ENCODE measurements around the gene RUSC1.
A peak's percentile ranks its signal among the peaks of the same experiment; 100 is the strongest.
"Not testable (repeated sequence)": the region's sequence is repeated elsewhere in the genome, so short reads cannot be mapped to it uniquely, and the experiment has no call there.

RUSC1 gene

DNA sequence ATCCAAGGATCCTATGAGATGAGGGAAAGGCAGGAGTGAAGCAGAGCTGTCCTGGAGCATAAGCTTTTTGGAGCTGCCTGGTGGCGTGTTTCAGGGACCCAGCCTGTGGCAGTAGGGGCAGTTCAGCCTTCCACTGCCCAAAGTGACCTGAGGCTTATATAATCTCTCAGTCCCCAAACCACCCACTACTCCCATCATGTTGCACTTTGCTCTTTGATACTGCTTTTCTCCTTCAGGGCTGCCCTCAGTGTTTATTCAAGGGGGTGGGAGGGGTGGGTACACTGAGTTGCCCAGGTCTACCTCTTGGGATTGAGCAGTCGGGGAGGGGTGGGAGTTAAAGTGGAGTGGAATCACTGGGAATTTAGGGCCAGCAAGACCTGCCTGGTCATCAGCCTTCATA lies 34.1 kb upstream of the RUSC1 start:
- Histone ChIP-seq H3K18ac (ENCODE audit: low read length) (no peak overlapping the region), H2AK5ac (ENCODE audit: low read length) (no peak overlapping the region), H3K14ac (ENCODE audit: low read length) (no peak overlapping the region), H3K4ac (ENCODE audit: low read depth, low read length) (no peak overlapping the region), H3K27me3 (ENCODE audit: insufficient read depth, low read length) (no peaks in the 10 kb centered on the region), H3K36me3 (ENCODE audit: control insufficient read depth in 1 of 2, insufficient read depth in 2 of 2, low read length in 2 of 2) (peaks cover 2% of the 10 kb centered on the region in 2 experiments), H3K27ac (ENCODE audit: low read depth, low read length) (no peak overlapping the region), H4K12ac (ENCODE audit: low read depth, low read length) (no peak overlapping the region), H3K79me2 (ENCODE audit: control insufficient read depth, insufficient read depth, low read length, poor library complexity) (no peaks in the 10 kb centered on the region), H4K8ac (ENCODE audit: low read depth, low read length) (no peak overlapping the region), H3K4me2 (ENCODE audit: low read length) (no peak overlapping the region), H3K9ac (ENCODE audit: low read length) (no peak overlapping the region), H4K91ac (ENCODE audit: low read depth, low read length) (no peak overlapping the region), H3K9me3 (ENCODE audit: insufficient read depth, low read depth, low read length) (no peaks in the 10 kb centered on the region), H2BK12ac (ENCODE audit: low read length) (no peak overlapping the region), H3K79me1 (ENCODE audit: low read length) (no peaks in the 10 kb centered on the region), H3K4me1 (ENCODE audit: control insufficient read depth in 1 of 2, insufficient read depth in 2 of 2, low read length in 2 of 2) (no peaks in the 10 kb centered on the region), H3K4me3 (ENCODE audit: low read depth, low read length) (no peak overlapping the region), H3K23ac (ENCODE audit: low read length) (no peak overlapping the region), H2AFZ (ENCODE audit: insufficient read depth, low read length, poor library complexity) (no peak overlapping the region), H2BK120ac (ENCODE audit: insufficient read depth, low read length, poor library complexity) (no peak overlapping the region), H2BK5ac (ENCODE audit: low read depth, low read length, poor library complexity) (no peak overlapping the region)
- no CpG with 5 or more reads among the region's 2 CpGs for WGBS (ENCODE audit: extremely low coverage, insufficient coverage, insufficient read length)
- DNase-seq, result no peak

DNA sequence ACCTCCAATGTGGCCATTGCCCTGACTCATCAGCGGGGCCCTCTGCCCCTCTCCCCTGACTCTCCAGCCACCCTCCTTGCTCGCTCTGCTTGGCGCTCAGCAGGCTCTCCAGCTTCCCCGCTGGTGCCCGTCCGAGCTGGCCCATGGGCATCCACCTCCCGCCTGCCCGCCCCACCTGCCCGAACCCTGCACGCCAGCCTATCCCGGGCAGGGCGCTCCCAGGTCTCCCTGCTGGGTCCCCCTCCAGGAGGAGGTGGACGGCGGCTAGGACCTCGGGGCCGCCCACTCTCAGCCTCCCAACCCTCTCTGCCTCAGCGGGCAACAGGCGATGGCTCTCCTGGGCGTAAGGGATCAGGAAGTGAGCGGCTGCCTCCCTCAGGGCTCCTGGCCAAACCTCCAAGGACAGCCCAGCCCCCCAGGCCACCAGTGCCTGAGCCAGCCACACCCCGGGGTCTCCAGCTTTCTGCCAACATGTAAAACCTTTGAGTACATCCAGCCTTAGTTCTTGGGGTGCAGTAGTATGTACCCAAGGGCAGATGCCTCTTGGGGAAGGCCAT lies 32.6 kb upstream of the RUSC1 start:
- H2AFZ ChIP-seq (ENCODE audit: insufficient read depth, low read length, poor library complexity), result no peak overlapping the region
- no peak overlapping the region for H4K8ac ChIP-seq (ENCODE audit: low read depth, low read length)
- no peak overlapping the region for H3K9ac ChIP-seq (ENCODE audit: low read length)
- H2BK120ac ChIP-seq (ENCODE audit: insufficient read depth, low read length, poor library complexity), result no peak overlapping the region
- H3K4me3 ChIP-seq (ENCODE audit: low read depth, low read length), result no peak overlapping the region
- no peaks in the 10 kb centered on the region for H3K36me3 ChIP-seq (ENCODE audit: control insufficient read depth in 1 of 2, insufficient read depth in 2 of 2, low read length in 2 of 2)
- H3K4ac ChIP-seq (ENCODE audit: low read depth, low read length), result no peak overlapping the region
- H3K18ac ChIP-seq (ENCODE audit: low read length), result no peak overlapping the region
- no peak overlapping the region for H3K23ac ChIP-seq (ENCODE audit: low read length)
- no peak for DNase-seq
- no peak overlapping the region for H2BK5ac ChIP-seq (ENCODE audit: low read depth, low read length, poor library complexity)
- H3K27me3 ChIP-seq (ENCODE audit: insufficient read depth, low read length), result no peaks in the 10 kb centered on the region
- H4K91ac ChIP-seq (ENCODE audit: low read depth, low read length), result no peak overlapping the region
- H3K79me1 ChIP-seq (ENCODE audit: low read length), result no peaks in the 10 kb centered on the region
- no peaks in the 10 kb centered on the region for H3K79me2 ChIP-seq (ENCODE audit: control insufficient read depth, insufficient read depth, low read length, poor library complexity)
- H3K4me1 ChIP-seq (ENCODE audit: control insufficient read depth in 1 of 2, insufficient read depth in 2 of 2, low read length in 2 of 2), result no peaks in the 10 kb centered on the region
- no peak overlapping the region for H3K4me2 ChIP-seq (ENCODE audit: low read length)
- no peaks in the 10 kb centered on the region for H3K9me3 ChIP-seq (ENCODE audit: insufficient read depth, low read depth, low read length)
- no peak overlapping the region for H3K27ac ChIP-seq (ENCODE audit: low read depth, low read length)
- no peak overlapping the region for H4K12ac ChIP-seq (ENCODE audit: low read depth, low read length)
- H3K14ac ChIP-seq (ENCODE audit: low read length), result no peak overlapping the region
- no CpG with 5 or more reads among the region's 21 CpGs for WGBS (ENCODE audit: extremely low coverage, insufficient coverage, insufficient read length)
- no peak overlapping the region for H2BK12ac ChIP-seq (ENCODE audit: low read length)
- no peak overlapping the region for H2AK5ac ChIP-seq (ENCODE audit: low read length)

DNA sequence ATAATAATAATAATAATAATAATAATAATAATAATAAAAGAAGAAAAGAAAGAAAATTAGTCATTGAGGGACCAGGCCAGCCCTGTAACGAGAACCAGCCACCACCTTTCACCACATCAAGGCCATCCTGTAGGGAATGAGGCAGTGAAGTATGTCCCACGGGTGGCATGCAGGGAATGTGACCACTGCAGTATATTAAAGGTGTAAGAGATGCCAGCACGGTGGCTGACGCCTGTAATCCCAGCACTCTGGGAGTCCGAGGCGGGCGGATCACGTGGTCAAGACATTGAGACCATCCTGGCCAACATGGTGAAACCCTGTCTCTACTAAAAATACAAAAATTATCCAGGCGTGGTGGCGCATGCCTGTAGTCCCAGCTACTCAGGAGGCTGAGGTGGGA lies 29.7 kb upstream of the RUSC1 start:
- H3K4me2 ChIP-seq (ENCODE audit: low read length); H2BK120ac ChIP-seq (ENCODE audit: insufficient read depth, low read length, poor library complexity); H4K8ac ChIP-seq (ENCODE audit: low read depth, low read length); H3K9me3 ChIP-seq (ENCODE audit: insufficient read depth, low read depth, low read length); H3K79me1 ChIP-seq (ENCODE audit: low read length); H3K27ac ChIP-seq (ENCODE audit: low read depth, low read length); H3K4me3 ChIP-seq (ENCODE audit: low read depth, low read length); H2BK12ac ChIP-seq (ENCODE audit: low read length); H3K14ac ChIP-seq (ENCODE audit: low read length); H3K36me3 ChIP-seq (ENCODE audit: control insufficient read depth in 1 of 2, insufficient read depth in 2 of 2, low read length in 2 of 2); H4K91ac ChIP-seq (ENCODE audit: low read depth, low read length); H3K4me1 ChIP-seq (ENCODE audit: control insufficient read depth in 1 of 2, insufficient read depth in 2 of 2, low read length in 2 of 2); H3K9ac ChIP-seq (ENCODE audit: low read length); H3K23ac ChIP-seq (ENCODE audit: low read length); H2AK5ac ChIP-seq (ENCODE audit: low read length); H2BK5ac ChIP-seq (ENCODE audit: low read depth, low read length, poor library complexity); H2AFZ ChIP-seq (ENCODE audit: insufficient read depth, low read length, poor library complexity); H3K79me2 ChIP-seq (ENCODE audit: control insufficient read depth, insufficient read depth, low read length, poor library complexity); H3K4ac ChIP-seq (ENCODE audit: low read depth, low read length); H3K18ac ChIP-seq (ENCODE audit: low read length); H4K12ac ChIP-seq (ENCODE audit: low read depth, low read length): not testable (repeated sequence)
- H3K27me3 ChIP-seq (ENCODE audit: insufficient read depth, low read length), result peaks cover 14% of the 10 kb centered on the region
- DNase-seq, result peak; percentile 30 to 69
- WGBS (ENCODE audit: extremely low coverage, insufficient coverage, insufficient read length), result no CpG with 5 or more reads among the region's 10 CpGs

DNA sequence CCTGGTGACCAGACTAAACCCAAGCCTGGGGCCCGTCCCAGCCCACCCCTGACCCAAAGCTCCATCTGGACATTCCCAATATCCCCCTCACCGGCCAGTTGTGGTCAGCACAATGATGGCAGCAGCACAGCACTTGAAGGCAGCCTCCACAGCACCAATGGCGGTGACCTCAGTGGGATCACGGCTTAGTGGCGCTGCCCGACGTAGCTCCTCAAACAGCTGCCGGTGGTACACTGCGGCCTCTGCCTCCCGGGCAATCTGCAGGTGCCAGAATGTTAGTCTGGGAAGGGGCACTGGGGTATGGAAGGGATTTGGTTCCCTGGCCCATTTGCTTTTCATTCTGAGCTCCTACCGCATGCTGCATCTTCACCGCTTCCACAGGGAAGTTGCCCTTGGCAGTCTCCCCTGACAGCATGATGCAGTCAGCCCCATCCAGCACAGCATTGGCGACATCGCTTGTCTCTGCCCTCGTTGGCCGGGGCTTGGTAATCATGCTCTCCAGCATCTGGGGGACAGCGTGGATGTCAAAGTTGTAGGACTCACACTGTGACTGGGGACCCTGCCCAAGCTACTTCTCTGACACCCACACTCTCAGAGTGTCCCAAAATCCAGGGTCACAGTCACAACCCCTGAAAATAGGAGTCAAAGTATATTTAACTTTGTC lies 27.5 kb upstream of the RUSC1 start:
- Histone ChIP-seq H3K23ac (ENCODE audit: low read length) (no peak overlapping the region), H4K12ac (ENCODE audit: low read depth, low read length) (no peak overlapping the region), H3K27ac (ENCODE audit: low read depth, low read length) (no peak overlapping the region), H2BK5ac (ENCODE audit: low read depth, low read length, poor library complexity) (no peak overlapping the region), H3K79me2 (ENCODE audit: control insufficient read depth, insufficient read depth, low read length, poor library complexity) (no peaks in the 10 kb centered on the region), H3K4me2 (ENCODE audit: low read length) (no peak overlapping the region), H3K9me3 (ENCODE audit: insufficient read depth, low read depth, low read length) (peaks cover 2% of the 10 kb centered on the region), H3K4me3 (ENCODE audit: low read depth, low read length) (no peak overlapping the region), H2BK12ac (ENCODE audit: low read length) (no peak overlapping the region), H3K14ac (ENCODE audit: low read length) (no peak overlapping the region), H3K9ac (ENCODE audit: low read length) (no peak overlapping the region), H4K91ac (ENCODE audit: low read depth, low read length) (no peak overlapping the region), H3K4ac (ENCODE audit: low read depth, low read length) (no peak overlapping the region), H3K4me1 (ENCODE audit: control insufficient read depth in 1 of 2, insufficient read depth in 2 of 2, low read length in 2 of 2) (no peaks in the 10 kb centered on the region), H4K8ac (ENCODE audit: low read depth, low read length) (no peak overlapping the region), H3K27me3 (ENCODE audit: insufficient read depth, low read length) (peaks cover 14% of the 10 kb centered on the region), H3K18ac (ENCODE audit: low read length) (no peak overlapping the region), H3K36me3 (ENCODE audit: control insufficient read depth in 1 of 2, insufficient read depth in 2 of 2, low read length in 2 of 2) (no peaks in the 10 kb centered on the region), H3K79me1 (ENCODE audit: low read length) (no peaks in the 10 kb centered on the region), H2AK5ac (ENCODE audit: low read length) (no peak overlapping the region), H2BK120ac (ENCODE audit: insufficient read depth, low read length, poor library complexity) (no peak overlapping the region), H2AFZ (ENCODE audit: insufficient read depth, low read length, poor library complexity) (no peak overlapping the region)
- WGBS (ENCODE audit: extremely low coverage, insufficient coverage, insufficient read length), result no CpG with 5 or more reads among the region's 17 CpGs
- DNase-seq, result no peak

Measured in trophoblast cell (in vitro differentiated cells and primary cell).